Activated CD4-positive, alpha-beta T cell treated with anti-CD3 and anti-CD28 coated beads, Interleukin-2, amount 50 U/mL, for 16 hours (primary cell): ENCODE data around the gene AIMP2.
"Not testable (repeated sequence)": the region's sequence is repeated elsewhere in the genome, so short reads cannot be mapped to it uniquely, and the experiment has no call there.

ENCODE experiments used
- DNase-seq: peaks from one replicate; pipeline ENCODE4 v3.0.0-alpha.2; 2020

Gene AIMP2

GRCh38 chr7:6026820-6027311 lies 17.8 kb downstream of the AIMP2 start:
- no peak for DNase-seq

- no peak for DNase-seq
Observed at GRCh38 chr7:6027806-6028365, 18.8 kb downstream of the AIMP2 start.

GRCh38 chr7:6028563-6028962 lies 19.5 kb downstream of the AIMP2 start:
- no peak for DNase-seq

GRCh38 chr7:6030988-6031387 lies 21.9 kb downstream of the AIMP2 start, which contains the start of gene ANKRD61:
TSS of gene ANKRD61 (plus strand) at chr7:6031376. CDS start at chr7:6031376, 0 bp downstream.
- no peak for DNase-seq

GRCh38 chr7:6031567-6031966 lies 22.5 kb downstream of the AIMP2 start:
- DNase-seq, result no peak

- no peak for DNase-seq
Observed at GRCh38 chr7:6032167-6032566, 23.1 kb downstream of the AIMP2 start.

- DNase-seq, result no peak
Observed at GRCh38 chr7:6032641-6033040, 23.6 kb downstream of the AIMP2 start.

GRCh38 chr7:6035165-6035564 lies 26.1 kb downstream of the AIMP2 start:
- DNase-seq, result no peak

GRCh38 chr7:6035686-6036085 lies 26.6 kb downstream of the AIMP2 start:
- DNase-seq, result no peak

- no peak for DNase-seq
Observed at GRCh38 chr7:6049780-6050179, 40.7 kb downstream of the AIMP2 start.

- DNase-seq, result not testable (repeated sequence)
Observed at GRCh38 chr7:6051185-6051584, 42.1 kb downstream of the AIMP2 start.

GRCh38 chr7:6056616-6057015 lies 47.5 kb downstream of the AIMP2 start:
- DNase-seq, result peak; percentile 15

- DNase-seq, result no peak
Observed at GRCh38 chr7:6057316-6058129, 48.5 kb downstream of the AIMP2 start.

- not testable (repeated sequence) for DNase-seq
Observed at GRCh38 chr7:6059941-6060340, 50.9 kb downstream of the AIMP2 start.

GRCh38 chr7:6071406-6071805 lies 62.3 kb downstream of the AIMP2 start:
- no peak for DNase-seq
